Heart right ventricle (tissue), 16 donors: Measurements from ENCODE around the gene SELENOF. TPM values are rescaled to one million over a fixed set of nuclear protein-coding genes. Genes with fewer than 3 reads are reported as not detected.

Experiments
- ATAC-seq, 8 donors: fragments of 200-7000 bp; cut with Tn5 transposase; one replicate each; pipeline ENCODE4 v1.9.1; 2020; ENCODE audit warnings: mild to moderate bottlenecking in 8 of 8, moderate library complexity in 8 of 8, moderate number of reproducible peaks in 1 of 8
- DNase-seq, 2 donors: peaks; one replicate each; pipeline ENCODE4 v3.0.0-alpha.2; 2020
- H3K27ac ChIP-seq, 10 donors: fragments of 200-600 bp; sonication (generic) in 2 of 10; one replicate each; pipeline versions ENCODE4 v1.5.0 to v1.8.0; 2020 to 2022; ENCODE audit warnings: mild to moderate bottlenecking in 3 of 10
- H3K27me3 ChIP-seq, 7 donors: fragments of 200-600 bp; one replicate each; pipeline ENCODE4 v1.8.0; 2021 to 2022; ENCODE audit warnings: mild to moderate bottlenecking in 2 of 7
- H3K36me3 ChIP-seq, 9 donors: fragments of 200-600 bp; sonication (generic) in 1 of 9; one replicate each; pipeline versions ENCODE4 v1.5.0 to v1.8.0; 2020 to 2022; ENCODE audit warnings: mild to moderate bottlenecking in 2 of 9
- H3K4me1 ChIP-seq, 9 donors: fragments of 200-600 bp; sonication (generic) in 1 of 9; one replicate each; pipeline versions ENCODE4 v1.5.0 to v1.8.0; 2020 to 2022; ENCODE audit warnings: mild to moderate bottlenecking in 4 of 9
- H3K4me3 ChIP-seq, 10 donors: fragments of 200-600 bp; sonication (generic) in 2 of 10; one replicate each; pipeline versions ENCODE4 v1.5.0 to v1.8.0; 2020 to 2022; ENCODE audit warnings: mild to moderate bottlenecking in 7 of 10, moderate library complexity in 2 of 10
- H3K9me3 ChIP-seq, 11 donors: fragments of 200-600 bp in 10 of 11; sonication (generic) in 2 of 11; one replicate each; pipeline versions ENCODE4 v1.5.0 to v1.8.0; 2013 to 2022; ENCODE audit warnings: mild to moderate bottlenecking in 2 of 11, control low read depth in 1 of 11, moderate library complexity in 1 of 11
- CTCF ChIP-seq, 9 donors: fragments of 200-600 bp; sonication (generic) in 2 of 9; IDR thresholded peaks; one replicate each; pipeline versions ENCODE4 v1.5.0 to v1.8.0; 2021 to 2022; ENCODE audit warnings: antibody characterized with exemption in 9 of 9, mild to moderate bottlenecking in 5 of 9, moderate library complexity in 1 of 9
- WGBS, 2 donors: extraction: QIAGEN DNeasy Blood & Tissue Kit; methylation state at CpG; one replicate each; pipeline ENCODE4 v1.1.7; 2013; ENCODE audit warnings: inconsistent platforms in 1 of 2; 5-methylcytosine and 5-hydroxymethylcytosine counted together
- intact Hi-C, 10 donors: fragments of 100-400 bp; cut with DNase I; formaldehyde crosslinking; loops; one replicate each; pipeline versions ENCODE4 v1.11.1 to v1.14.2; 2022
- polyA plus RNA-seq, 2 donors: library from polyadenylated mRNA; stranded (reverse); fragments of 200-250 nt; gene quantifications; one replicate each; pipeline ENCODE4 v1.2.3, GENCODE V29; 2013
- total RNA-seq, 10 donors: library from RNA; stranded (reverse); fragmentation: NEBNext Ultra II Directional in 3 of 10; extraction: Animal tissue kit (Norgen Biotek cat#: 25700) in 3 of 10; gene quantifications; one replicate each; pipeline versions ENCODE4 v1.2.1 to v1.2.4, GENCODE V29; 2021 to 2023
- donor health status: Arrhythmogenic right ventricular cardiomyopathy.
- donor health status: ischemic (EF 13 %, LVEDD 7.1; RV severe dilation, severe dysfunction).
- donor health status: healthy with polysubstance abuse.
- donor health status: DM: no; HTN: yes; CAD: no.
- donor health status: DM: no; HTN: no; CAD: no.
- donor health status: ischemic (EF 25% LVEDD 6.9; RV normal size, moderate dysfunction).
- donor health status: ischemic (EF 25% LVEDD 5.7; RV mildly dilated, moderate dysfunction).
- donor health status: healthy.
- donor health status: DM: yes; HTN: yes; CAD: no.
- donor health status: Ischemic cardiomyopathy.
- donor health status: ischemic (EF 35%, LVEDD 5.7; RV mildly dilated, moderate dysfunction).
- donor health status: nonischemic (EF 11% LVEDD 7.7; RV severe dilation, severe dysfunction).
- donor health status: DM: yes; HTN: yes; CAD: no.
- donor health status: PGD.
- donor health status: ischemic (EF 29% LVEDD 5.4; RV normal size, mild dysfunction).
- donor health status: nonischemic (EF 23%, LVEDD 6.1; RV moderate dilation, normal function).

The SELENOF gene
- total and polyA plus RNA-seq, 12 donors = 48.2 to 104 (median 73.4) TPM

GRCh38 chr1:86887479-86888162 is 26.3 kb downstream of the SELENOF start:
- Histone ChIP-seq H3K27ac (no peak overlapping the region), H3K27me3 (no peaks in the 10 kb centered on the region), H3K36me3 (peaks cover 0 to 21% (median 0%) of the 10 kb centered on the region in 9 donors), H3K9me3 (peaks cover 0 to 5% (median 0%) of the 10 kb centered on the region in 11 donors), H3K4me3 (no peak overlapping the region), H3K4me1 (peaks cover 0 to 14% (median 0%) of the 10 kb centered on the region in 9 donors)
- intact Hi-C loops = no loop called here
- WGBS, 2 donors = 91 to 100% methylated on average over 5 of the region's 5 CpGs
- no peak for ATAC-seq
- TF ChIP-seq CTCF (IDR thresholded peaks at IDR 0.05) = no peak
- DNase-seq = no peak

- Histone ChIP-seq H3K27me3 (no peaks in the 10 kb centered on the region), H3K27ac (no peak overlapping the region), H3K4me3 (no peak overlapping the region), H3K9me3 (no peaks in the 10 kb centered on the region), H3K36me3 (peaks cover 0 to 74% (median 12%) of the 10 kb centered on the region in 9 donors), H3K4me1 (no peaks in the 10 kb centered on the region)
- WGBS, 2 donors = 97 to 100% methylated on average over 1 of the region's 1 CpG
- ATAC-seq (no peak), DNase-seq (no peak)
- no peak for TF ChIP-seq CTCF (IDR thresholded peaks at IDR 0.05)
- intact Hi-C loops = no loop called here
Measured at GRCh38 chr1:86875722-86876121, 38.2 kb downstream of the SELENOF start.

GRCh38 chr1:86872086-86872485 is 41.8 kb downstream of the SELENOF start:
- H3K36me3 ChIP-seq = peaks cover 0 to 39% (median 0%) of the 10 kb centered on the region in 9 donors
- H3K4me1 ChIP-seq = peaks cover 0 to 9% (median 0%) of the 10 kb centered on the region in 9 donors
- no peak for TF ChIP-seq CTCF (IDR thresholded peaks at IDR 0.05)
- no peak overlapping the region for H3K27ac ChIP-seq
- WGBS, 2 donors = 94 to 96% methylated on average over 8 of the region's 8 CpGs
- no peaks in the 10 kb centered on the region for H3K27me3 ChIP-seq
- no peak overlapping the region for H3K4me3 ChIP-seq
- intact Hi-C loops = no loop called here
- ATAC-seq = no peak
- H3K9me3 ChIP-seq = no peaks in the 10 kb centered on the region
- no peak for DNase-seq

- Histone ChIP-seq H3K27me3 (no peaks in the 10 kb centered on the region), H3K36me3 (peaks cover 0 to 29% (median 0%) of the 10 kb centered on the region in 9 donors), H3K9me3 (no peaks in the 10 kb centered on the region), H3K4me1 (peaks cover 0 to 9% (median 0%) of the 10 kb centered on the region in 9 donors), H3K4me3 (no peak overlapping the region), H3K27ac (no peak overlapping the region)
- TF ChIP-seq CTCF (IDR thresholded peaks at IDR 0.05) = no peak
- 91 to 92% methylated on average over 3 of the region's 3 CpGs for WGBS, 2 donors
- DNase-seq = no peak
- intact Hi-C loops = no loop called here
- ATAC-seq = no peak
Measured at GRCh38 chr1:86871001-86871400, 42.9 kb downstream of the SELENOF start.
